ENCODE results near the gene AUP1. TPM values are rescaled to one million over a fixed set of nuclear protein-coding genes. Genes with fewer than 3 reads are reported as not detected.

The AUP1 gene
- total and polyA plus RNA-seq, 10 of the 15 experiments (the other 5 are each of a cell fraction or from before 2014, with no cell fraction given) = 39.1 to 215 (median 138) TPM

GRCh38 chr2:74482801-74483674 lies 46.5 kb downstream of the AUP1 start, which contains the start of the genes CCDC142 and TTC31 (continued):
- TF ChIP-seq, protein P1, sequence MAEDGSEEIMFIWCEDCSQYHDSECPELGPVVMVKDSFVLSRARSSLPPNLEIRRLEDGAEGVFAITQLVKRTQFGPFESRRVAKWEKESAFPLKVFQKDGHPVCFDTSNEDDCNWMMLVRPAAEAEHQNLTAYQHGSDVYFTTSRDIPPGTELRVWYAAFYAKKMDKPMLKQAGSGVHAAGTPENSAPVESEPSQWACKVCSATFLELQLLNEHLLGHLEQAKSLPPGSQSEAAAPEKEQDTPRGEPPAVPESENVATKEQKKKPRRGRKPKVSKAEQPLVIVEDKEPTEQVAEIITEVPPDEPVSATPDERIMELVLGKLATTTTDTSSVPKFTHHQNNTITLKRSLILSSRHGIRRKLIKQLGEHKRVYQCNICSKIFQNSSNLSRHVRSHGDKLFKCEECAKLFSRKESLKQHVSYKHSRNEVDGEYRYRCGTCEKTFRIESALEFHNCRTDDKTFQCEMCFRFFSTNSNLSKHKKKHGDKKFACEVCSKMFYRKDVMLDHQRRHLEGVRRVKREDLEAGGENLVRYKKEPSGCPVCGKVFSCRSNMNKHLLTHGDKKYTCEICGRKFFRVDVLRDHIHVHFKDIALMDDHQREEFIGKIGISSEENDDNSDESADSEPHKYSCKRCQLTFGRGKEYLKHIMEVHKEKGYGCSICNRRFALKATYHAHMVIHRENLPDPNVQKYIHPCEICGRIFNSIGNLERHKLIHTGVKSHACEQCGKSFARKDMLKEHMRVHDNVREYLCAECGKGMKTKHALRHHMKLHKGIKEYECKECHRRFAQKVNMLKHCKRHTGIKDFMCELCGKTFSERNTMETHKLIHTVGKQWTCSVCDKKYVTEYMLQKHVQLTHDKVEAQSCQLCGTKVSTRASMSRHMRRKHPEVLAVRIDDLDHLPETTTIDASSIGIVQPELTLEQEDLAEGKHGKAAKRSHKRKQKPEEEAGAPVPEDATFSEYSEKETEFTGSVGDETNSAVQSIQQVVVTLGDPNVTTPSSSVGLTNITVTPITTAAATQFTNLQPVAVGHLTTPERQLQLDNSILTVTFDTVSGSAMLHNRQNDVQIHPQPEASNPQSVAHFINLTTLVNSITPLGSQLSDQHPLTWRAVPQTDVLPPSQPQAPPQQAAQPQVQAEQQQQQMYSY (CRISPR knock-in tag; IDR thresholded peaks at IDR 0.05) = no peak
- TF ChIP-seq MYB (IDR thresholded peaks at IDR 0.05; ENCODE audit: borderline replicate concordance, low read depth, low read length) (no peak), RFX5 (IDR thresholded peaks at IDR 0.05; ENCODE audit: low read depth, low read length) (no peak), CUX1 (IDR thresholded peaks at IDR 0.05; ENCODE audit: insufficient replicate concordance, low read depth, low read length) (no peak), SUPT20H (IDR thresholded peaks at IDR 0.05; ENCODE audit: borderline replicate concordance, control insufficient read depth, low read depth, low read length) (no peak), FOXM1 (IDR thresholded peaks at IDR 0.05; ENCODE audit: low read depth, low read length) (no peak), BMI1 (IDR thresholded peaks at IDR 0.05; ENCODE audit: borderline replicate concordance) (no peak), HDAC2 (IDR thresholded peaks at IDR 0.05) (peak; percentile 97; the same call in 1 of the 2 replicates), RB1 (IDR thresholded peaks at IDR 0.05; ENCODE audit: borderline replicate concordance) (0 out of 2 replicates have a peak, but pooled peaks have one; percentile 24), ZNF207 (IDR thresholded peaks at IDR 0.05; ENCODE audit: borderline replicate concordance) (no peak), TCF7 (IDR thresholded peaks at IDR 0.05; ENCODE audit: borderline replicate concordance) (peak; percentile 45; the same call in 1 of the 2 replicates), FOS (IDR thresholded peaks at IDR 0.05; ENCODE audit: borderline replicate concordance, extremely low read depth, insufficient read length) (no peak), YY1 (IDR thresholded peaks at IDR 0.05; ENCODE audit: low read depth, low read length) (peak; percentile 99), STAT1 (conservative IDR thresholded peaks at IDR 0.05) (peak; percentile 57; the same call in 1 of the 2 replicates), IKZF2 (IDR thresholded peaks at IDR 0.05) (peak; percentile 56 to 61), EGR1 (IDR thresholded peaks at IDR 0.05; ENCODE audit: borderline replicate concordance in 1 of 2, low read depth in 2 of 2, low read length in 2 of 2) (no peak), RCOR1 (conservative IDR thresholded peaks at IDR 0.05; ENCODE audit: low read depth, low read length) (no peak), NBN (IDR thresholded peaks at IDR 0.05) (peak; percentile 96), GATAD2B (conservative IDR thresholded peaks at IDR 0.05; ENCODE audit: low read depth) (0 out of 2 replicates have a peak, but pooled peaks have one; percentile 43)
- TF ChIP-seq, protein P2, sequence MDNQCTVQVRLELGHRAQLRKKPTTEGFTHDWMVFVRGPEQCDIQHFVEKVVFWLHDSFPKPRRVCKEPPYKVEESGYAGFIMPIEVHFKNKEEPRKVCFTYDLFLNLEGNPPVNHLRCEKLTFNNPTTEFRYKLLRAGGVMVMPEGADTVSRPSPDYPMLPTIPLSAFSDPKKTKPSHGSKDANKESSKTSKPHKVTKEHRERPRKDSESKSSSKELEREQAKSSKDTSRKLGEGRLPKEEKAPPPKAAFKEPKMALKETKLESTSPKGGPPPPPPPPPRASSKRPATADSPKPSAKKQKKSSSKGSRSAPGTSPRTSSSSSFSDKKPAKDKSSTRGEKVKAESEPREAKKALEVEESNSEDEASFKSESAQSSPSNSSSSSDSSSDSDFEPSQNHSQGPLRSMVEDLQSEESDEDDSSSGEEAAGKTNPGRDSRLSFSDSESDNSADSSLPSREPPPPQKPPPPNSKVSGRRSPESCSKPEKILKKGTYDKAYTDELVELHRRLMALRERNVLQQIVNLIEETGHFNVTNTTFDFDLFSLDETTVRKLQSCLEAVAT (IDR thresholded peaks at IDR 0.05) = no peak; the same call in 1 of the 2 replicates

Measured in GM12878 (cell line).